Measurements from ENCODE around the gene MAGEA9B.
A peak's percentile ranks its signal among the peaks of the same experiment; 100 is the strongest.
"Not testable (repeated sequence)": the region's sequence is repeated elsewhere in the genome, so short reads cannot be mapped to it uniquely, and the experiment has no call there.

The MAGEA9B gene, protein sequence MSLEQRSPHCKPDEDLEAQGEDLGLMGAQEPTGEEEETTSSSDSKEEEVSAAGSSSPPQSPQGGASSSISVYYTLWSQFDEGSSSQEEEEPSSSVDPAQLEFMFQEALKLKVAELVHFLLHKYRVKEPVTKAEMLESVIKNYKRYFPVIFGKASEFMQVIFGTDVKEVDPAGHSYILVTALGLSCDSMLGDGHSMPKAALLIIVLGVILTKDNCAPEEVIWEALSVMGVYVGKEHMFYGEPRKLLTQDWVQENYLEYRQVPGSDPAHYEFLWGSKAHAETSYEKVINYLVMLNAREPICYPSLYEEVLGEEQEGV

DNA sequence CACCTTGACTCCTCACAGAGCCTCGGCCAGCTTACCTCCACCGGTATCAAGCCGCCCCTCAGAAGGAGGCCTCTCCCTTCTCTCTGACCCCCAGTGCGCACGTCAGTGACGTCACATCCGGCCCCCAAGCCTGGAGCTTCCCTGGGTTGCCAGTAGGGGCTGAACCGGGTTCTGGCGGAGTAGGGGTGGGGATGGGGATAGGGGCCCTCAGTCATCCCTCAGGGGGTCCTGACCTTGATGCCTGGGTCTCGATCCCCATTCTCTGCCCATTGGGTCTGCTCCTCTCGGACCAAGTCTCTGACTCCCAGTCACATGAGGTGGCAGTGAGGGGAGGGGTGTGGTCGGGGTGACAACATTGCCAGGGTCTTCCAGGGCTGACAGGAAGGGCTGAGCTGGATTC lies at the start of gene MAGEA9B:
TSS of gene MAGEA9B (minus strand) at position 101 of the 400 bp plus-strand sequence. CDS start 4,280 bp downstream, outside the sequence.
- DNase-seq: not testable (repeated sequence)

- no peak for DNase-seq
These were observed 46.3 kb upstream of the MAGEA9B start for GRCh38 chrX:149633511-149633910.

- peak; percentile 47 to 51 (median 49) for DNase-seq
These were observed 44.2 kb upstream of the MAGEA9B start, which contains the start of gene TMEM185A for GRCh38 chrX:149631234-149632165. TMEM185A (minus strand) TSS chrX:149631792; CDS start chrX:149631580, 212 bp downstream.

DNA sequence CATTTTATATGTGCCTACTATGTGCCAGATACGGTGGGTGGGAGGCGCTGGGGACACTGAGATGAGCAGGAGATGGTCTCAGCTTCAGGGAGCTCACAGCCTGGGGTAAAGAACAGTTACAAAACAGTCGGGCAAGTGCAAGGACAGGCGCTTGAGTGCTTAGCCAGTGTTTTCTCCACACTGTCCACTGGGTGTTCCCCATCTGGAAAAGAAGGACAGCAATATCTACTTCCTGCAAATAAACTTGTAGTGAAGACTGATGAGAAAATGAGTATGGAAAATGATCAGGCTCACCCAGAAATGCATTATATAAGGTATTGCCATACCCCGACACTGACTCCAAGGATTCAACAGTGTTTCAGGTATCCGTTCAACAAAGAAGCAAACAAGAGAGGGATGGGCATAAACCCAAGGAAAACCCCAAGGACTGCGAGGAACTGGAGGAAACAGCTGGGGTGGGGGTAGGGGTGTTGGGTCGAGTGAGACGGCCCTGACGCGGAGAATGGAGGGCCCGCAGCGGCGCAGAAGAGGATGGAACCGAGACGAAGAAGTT lies 43.5 kb upstream of the MAGEA9B start:
- no peak for DNase-seq

DNA sequence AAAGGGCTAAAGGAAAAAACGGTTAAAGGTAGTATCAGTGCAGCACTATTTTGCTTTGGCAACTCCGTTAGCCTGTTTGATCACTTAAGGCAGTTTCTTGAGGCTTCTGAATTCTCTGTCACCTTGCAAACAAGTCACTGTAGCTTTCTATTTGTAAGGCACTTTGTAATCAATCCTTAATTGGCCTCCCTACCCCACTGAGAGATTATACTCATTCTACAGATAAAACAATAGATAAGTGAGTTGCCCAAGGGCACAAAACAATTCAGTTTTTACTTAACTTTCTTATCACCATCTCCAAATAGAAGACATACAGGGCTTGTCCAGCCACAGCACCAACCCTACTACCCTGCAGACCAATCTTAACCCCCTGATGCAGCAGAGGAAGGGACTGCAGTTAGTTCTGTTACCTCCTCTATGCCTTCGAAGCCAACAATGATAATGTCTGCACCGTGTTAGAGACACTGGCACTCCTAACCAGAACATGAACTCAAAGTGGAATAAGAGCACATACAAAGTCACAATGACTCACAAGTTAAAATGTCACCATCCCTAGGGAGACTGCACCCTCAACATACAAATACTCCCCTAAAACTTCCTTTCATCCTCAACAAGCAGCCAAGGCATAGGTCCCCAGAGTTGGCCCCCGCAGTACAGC lies 42.6 kb upstream of the MAGEA9B start:
- DNase-seq: no peak

GRCh38 chrX:149628768-149629167 lies 41.5 kb upstream of the MAGEA9B start:
- no peak for DNase-seq

DNA sequence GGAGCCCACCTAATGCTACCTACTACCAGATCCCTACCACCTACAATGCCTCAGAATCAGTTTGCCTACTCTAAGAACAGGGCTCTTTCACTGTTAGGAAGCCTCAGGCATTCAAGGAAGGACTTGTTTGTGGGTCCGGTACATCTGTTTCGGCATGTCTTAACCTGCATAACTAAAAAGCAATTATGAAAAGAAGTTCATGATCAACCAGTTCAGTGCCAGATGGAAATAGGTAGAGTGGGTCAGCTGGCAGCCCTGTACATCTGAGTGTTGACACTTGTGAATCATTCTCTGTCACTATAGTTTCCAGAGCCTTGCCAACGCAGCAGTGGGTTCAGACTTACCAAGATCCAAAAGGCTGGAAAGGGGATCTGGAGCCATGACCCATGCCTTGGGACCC lies 41.0 kb upstream of the MAGEA9B start:
- DNase-seq: no peak

GRCh38 chrX:149626829-149627228 lies 39.6 kb upstream of the MAGEA9B start:
- DNase-seq: not testable (repeated sequence)

GRCh38 chrX:149619662-149620061 lies 32.4 kb upstream of the MAGEA9B start:
- DNase-seq: not testable (repeated sequence)

GRCh38 chrX:149618871-149619270 lies 31.6 kb upstream of the MAGEA9B start:
- DNase-seq: no peak

- DNase-seq: no peak
These were observed 24.4 kb upstream of the MAGEA9B start for GRCh38 chrX:149611623-149612175.

DNA sequence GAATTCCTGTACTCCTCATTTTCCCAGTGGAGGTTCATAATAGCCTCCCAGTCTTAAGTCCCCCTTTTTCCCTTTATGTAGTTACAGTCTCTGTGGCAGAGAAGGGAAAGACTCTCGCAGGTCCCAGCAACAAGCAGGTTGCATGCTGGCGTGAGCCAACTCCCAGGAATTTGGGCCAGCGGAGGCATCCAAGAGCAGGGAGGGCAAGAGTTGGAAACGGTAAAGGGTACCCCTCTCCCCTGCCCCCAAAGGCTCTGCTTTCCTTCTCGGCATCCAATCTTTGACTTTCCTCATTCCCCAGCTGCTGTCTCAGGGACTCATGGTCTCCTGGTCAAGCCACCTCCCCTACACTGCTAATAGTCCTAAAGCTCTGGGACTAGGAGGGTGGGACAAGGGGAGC lies 23.3 kb upstream of the MAGEA9B start:
- DNase-seq: no peak

DNA sequence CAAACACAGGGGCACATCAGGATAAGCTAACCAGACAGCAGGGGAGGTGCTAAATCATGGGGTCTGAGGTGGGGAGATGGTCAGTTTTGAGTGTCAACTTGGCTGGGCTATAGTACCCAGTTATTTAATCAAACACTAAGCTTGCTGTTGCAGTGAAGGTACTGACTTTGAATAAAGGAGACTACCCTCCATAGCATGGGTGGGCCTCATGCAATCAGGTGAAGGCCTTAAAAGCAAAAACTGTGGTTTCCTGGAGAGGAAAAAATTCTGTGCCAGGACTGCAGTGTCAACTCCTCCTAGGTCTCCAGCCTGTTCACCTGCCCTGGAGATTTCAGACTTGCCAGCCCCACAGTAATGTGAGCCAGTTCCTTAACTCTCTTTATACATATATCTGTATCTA lies 20.4 kb upstream of the MAGEA9B start:
- no peak for DNase-seq

DNA sequence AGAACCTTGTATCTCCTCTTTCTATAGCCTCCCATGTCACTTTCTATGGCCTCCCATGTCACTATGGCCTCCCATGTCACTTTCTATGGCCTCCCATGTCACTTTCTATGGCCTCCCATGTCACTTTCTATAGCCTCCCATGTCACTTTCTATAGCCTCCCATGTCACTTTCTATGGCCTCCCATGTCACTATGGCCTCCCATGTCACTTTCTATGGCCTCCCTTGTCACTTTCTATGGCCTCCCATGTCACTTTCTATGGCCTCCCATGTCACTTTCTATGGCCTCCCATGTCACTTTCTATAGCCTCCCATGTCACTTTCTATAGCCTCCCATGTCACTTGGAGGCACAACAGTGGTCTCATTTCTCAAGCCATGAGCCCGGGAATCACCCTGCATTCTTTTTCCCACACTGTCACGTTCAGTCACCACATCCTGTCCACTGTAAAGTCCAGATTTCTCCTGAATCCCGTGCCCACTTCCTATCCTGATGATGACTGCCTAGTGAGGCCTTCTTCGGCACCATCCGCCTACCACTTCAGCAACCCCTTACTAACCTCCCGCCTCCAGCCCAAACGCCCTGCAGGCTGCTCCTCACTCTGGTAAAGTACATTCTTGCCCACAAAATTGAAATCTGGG lies 18.1 kb upstream of the MAGEA9B start:
- not testable (repeated sequence) for DNase-seq

GRCh38 chrX:149598603-149599002 lies 11.3 kb upstream of the MAGEA9B start:
- DNase-seq: not testable (repeated sequence)

- DNase-seq: not testable (repeated sequence)
These were observed 8.7 kb upstream of the MAGEA9B start for GRCh38 chrX:149595943-149596342.

DNA sequence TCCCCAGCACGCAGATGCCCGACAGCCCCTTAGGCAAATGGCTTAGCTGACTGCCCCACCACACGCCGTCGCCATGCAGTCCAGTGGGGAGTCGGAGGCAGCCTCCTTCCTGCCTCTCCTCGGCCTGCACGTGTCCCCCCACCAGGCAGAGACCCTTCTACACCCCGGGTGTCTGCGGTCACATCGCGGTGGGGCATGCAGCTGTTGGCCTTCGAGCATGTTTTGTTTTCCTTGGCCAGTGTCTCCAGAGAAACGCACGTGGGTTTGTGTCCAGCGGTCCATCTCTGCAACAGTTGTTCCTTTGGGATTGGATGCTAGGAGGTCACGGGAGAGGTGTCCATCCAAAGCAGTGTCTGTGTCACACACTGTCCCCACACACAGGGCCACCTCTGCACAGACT lies 8.0 kb upstream of the MAGEA9B start, which contains the start of gene HSFX2:
TSS of gene HSFX2 (minus strand) at position 101 of the 400 bp plus-strand sequence. CDS start 614 bp downstream, outside the sequence.
- DNase-seq: not testable (repeated sequence)

DNA sequence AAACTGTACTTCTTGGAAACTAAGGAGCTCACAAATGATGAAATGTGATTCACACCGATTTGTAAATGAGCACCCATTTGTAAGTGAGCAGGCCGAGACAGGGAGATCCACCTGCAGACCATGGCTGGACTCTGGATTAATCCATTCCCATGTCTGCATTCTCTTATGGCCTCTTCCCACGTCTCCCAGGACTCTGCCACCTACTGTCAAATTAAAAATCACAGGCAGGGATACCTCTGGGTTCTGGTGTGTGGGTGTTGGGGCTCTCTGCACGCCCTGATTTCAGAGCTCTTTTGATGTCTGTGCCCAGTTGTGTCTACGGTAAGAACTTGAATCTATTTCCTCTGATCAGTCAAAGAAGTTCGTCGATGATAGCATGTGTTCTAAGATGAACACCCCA lies 3.7 kb upstream of the MAGEA9B start:
- DNase-seq: not testable (repeated sequence)

DNA sequence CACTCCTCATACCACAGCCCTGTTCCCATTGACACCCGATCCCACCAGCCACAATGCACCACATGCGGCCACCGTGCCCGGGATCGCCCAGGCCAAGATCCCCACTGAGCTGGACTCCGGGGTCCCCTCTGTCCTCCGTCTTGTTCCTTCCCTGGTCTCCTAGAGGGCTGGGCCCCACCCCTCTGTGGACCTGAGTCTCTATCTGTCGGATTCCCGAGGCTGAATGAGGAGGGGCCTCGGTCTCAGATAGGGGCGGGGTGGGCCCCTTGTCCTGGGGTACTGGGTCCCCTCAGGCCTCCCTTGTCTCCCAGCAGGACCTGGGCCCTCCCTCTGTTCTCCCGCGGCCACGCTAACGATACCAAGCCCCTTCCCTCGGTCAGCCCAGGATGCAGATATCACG lies 1.6 kb downstream of the MAGEA9B start:
- not testable (repeated sequence) for DNase-seq

GRCh38 chrX:149573456-149573855 lies 13.8 kb downstream of the MAGEA9B start:
- DNase-seq: not testable (repeated sequence)

GRCh38 chrX:149572743-149573142 lies 14.5 kb downstream of the MAGEA9B start:
- no peak for DNase-seq

GRCh38 chrX:149571770-149572169 lies 15.5 kb downstream of the MAGEA9B start:
- no peak for DNase-seq

Measured in activated CD4-positive, CD25-positive, alpha-beta regulatory T cell (primary cell).